ENCODE measurements around the gene OLFML3. TPM values are rescaled to one million over a fixed set of nuclear protein-coding genes. Genes with fewer than 3 reads are reported as not detected.

The OLFML3 gene
- total RNA-seq, 6 experiments from 2014 or later = 1.8 to 13.8 (median 6.6) TPM

- intact Hi-C loops (cut with DNase I) = no loop called here
- Histone ChIP-seq H3K27me3 (no peaks in the 10 kb centered on the region), H3K9me3 (no peaks in the 10 kb centered on the region), H3K4me3 (no peak overlapping the region), H3K36me3 (no peaks in the 10 kb centered on the region), H3K27ac (peak overlapping the region in 1 of 3 donors; percentile 7), H3K4me1 (peaks cover 0 to 36% (median 17%) of the 10 kb centered on the region in 4 donors)
- TF ChIP-seq CTCF (IDR thresholded peaks at IDR 0.05) (no peak), POLR2A (IDR thresholded peaks at IDR 0.05) (no peak)
- no peak for ATAC-seq
- DNase-seq = no peak
These were observed 45.3 kb upstream of the OLFML3 start for GRCh38 chr1:113934006-113934405.

GRCh38 chr1:113934511-113935055 lies 44.7 kb upstream of the OLFML3 start:
- Histone ChIP-seq H3K27me3 (no peaks in the 10 kb centered on the region), H3K36me3 (no peaks in the 10 kb centered on the region), H3K4me3 (no peak overlapping the region), H3K27ac (peak overlapping the region in 1 of 3 donors; percentile 7), H3K9me3 (no peaks in the 10 kb centered on the region), H3K4me1 (peaks cover 0 to 36% (median 17%) of the 10 kb centered on the region in 4 donors)
- 46% methylated on average over 5 of the region's 5 CpGs for WGBS (ENCODE audit: insufficient coverage, low coverage, low lambda C conversion rate, missing lambda C conversion rate)
- no peak for TF ChIP-seq POLR2A (IDR thresholded peaks at IDR 0.05)
- TF ChIP-seq CTCF (IDR thresholded peaks at IDR 0.05) = no peak
- no peak for ATAC-seq
- DNase-seq = no peak
- intact Hi-C loops (cut with DNase I) = no loop called here

GRCh38 chr1:113935176-113935575 lies 44.1 kb upstream of the OLFML3 start:
- Histone ChIP-seq H3K27me3 (no peaks in the 10 kb centered on the region), H3K4me1 (peaks cover 0 to 36% (median 17%) of the 10 kb centered on the region in 4 donors), H3K9me3 (no peaks in the 10 kb centered on the region), H3K27ac (no peak overlapping the region), H3K36me3 (no peaks in the 10 kb centered on the region), H3K4me3 (no peak overlapping the region)
- intact Hi-C loops (cut with DNase I) = no loop called here
- no peak for ATAC-seq
- TF ChIP-seq CTCF (IDR thresholded peaks at IDR 0.05) (no peak), POLR2A (IDR thresholded peaks at IDR 0.05) (no peak)
- DNase-seq = no peak
- 75% methylated on average over 1 of the region's 1 CpG for WGBS (ENCODE audit: insufficient coverage, low coverage, low lambda C conversion rate, missing lambda C conversion rate)

- intact Hi-C loops (cut with DNase I) = no loop called here
- 79% methylated on average over 1 of the region's 1 CpG for WGBS (ENCODE audit: insufficient coverage, low coverage, low lambda C conversion rate, missing lambda C conversion rate)
- ATAC-seq (no peak), DNase-seq (no peak)
- H3K27me3 ChIP-seq = no peaks in the 10 kb centered on the region
- no peaks in the 10 kb centered on the region for H3K9me3 ChIP-seq
- TF ChIP-seq POLR2A (IDR thresholded peaks at IDR 0.05) (no peak), CTCF (IDR thresholded peaks at IDR 0.05) (no peak)
- H3K27ac ChIP-seq = no peak overlapping the region
- peaks cover 0 to 5% (median 0%) of the 10 kb centered on the region in 4 donors for H3K36me3 ChIP-seq
- peaks cover 0 to 38% (median 16%) of the 10 kb centered on the region in 4 donors for H3K4me1 ChIP-seq
- H3K4me3 ChIP-seq = no peak overlapping the region
These were observed 43.3 kb upstream of the OLFML3 start for GRCh38 chr1:113935970-113936369.

GRCh38 chr1:113937146-113937545 lies 42.1 kb upstream of the OLFML3 start:
- no peak for DNase-seq
- H3K27ac ChIP-seq = no peak overlapping the region
- H3K36me3 ChIP-seq = peaks cover 0 to 5% (median 0%) of the 10 kb centered on the region in 4 donors
- TF ChIP-seq POLR2A (IDR thresholded peaks at IDR 0.05) (no peak), CTCF (IDR thresholded peaks at IDR 0.05) (no peak)
- H3K27me3 ChIP-seq = no peaks in the 10 kb centered on the region
- no peak overlapping the region for H3K4me3 ChIP-seq
- peaks cover 0 to 35% (median 14%) of the 10 kb centered on the region in 4 donors for H3K4me1 ChIP-seq
- no peaks in the 10 kb centered on the region for H3K9me3 ChIP-seq
- 74% methylated on average over 1 of the region's 1 CpG for WGBS (ENCODE audit: insufficient coverage, low coverage, low lambda C conversion rate, missing lambda C conversion rate)
- no peak for ATAC-seq
- intact Hi-C loops (cut with DNase I) = no loop called here

Measured in right lobe of liver (tissue), 6 donors.